HEK293T (cell line): ENCODE measurements around the gene INKA2.

Experiments used
- CTBP1 ChIP-seq: fragments of 450-650 bp; IDR thresholded peaks from 2 replicates; pipeline ENCODE4 v1.6.1; 2016; ENCODE audit warnings: borderline replicate concordance
- ELF4 ChIP-seq: fragments of 450-650 bp; IDR thresholded peaks from 2 replicates; pipeline ENCODE4 v1.6.1; 2017; ENCODE audit warnings: antibody characterized with exemption
- FOXA1 ChIP-seq: fragments of 450-650 bp; IDR thresholded peaks from 2 replicates; pipeline ENCODE4 v1.6.1; 2016; ENCODE audit warnings: mild to moderate bottlenecking
- FOXM1 ChIP-seq: fragments of 450-650 bp; IDR thresholded peaks from 2 replicates; pipeline ENCODE4 v1.6.1; 2017; ENCODE audit warnings: mild to moderate bottlenecking, borderline replicate concordance
- HDGF ChIP-seq: fragments of 450-650 bp; IDR thresholded peaks from 2 replicates; pipeline ENCODE4 v1.6.1; 2017; ENCODE audit warnings: antibody characterized with exemption, borderline replicate concordance
- NFRKB ChIP-seq: fragments of 450-650 bp; IDR thresholded peaks from 2 replicates; pipeline ENCODE4 v1.6.1; 2016; ENCODE audit warnings: mild to moderate bottlenecking, moderate library complexity
- SUZ12 ChIP-seq: fragments of 450-650 bp; IDR thresholded peaks from 2 replicates; pipeline ENCODE4 v1.6.1; 2016; ENCODE audit warnings: mild to moderate bottlenecking
- ZNF384 ChIP-seq: fragments of 450-650 bp; IDR thresholded peaks from 2 replicates; pipeline ENCODE4 v1.6.1; 2016

- TF ChIP-seq SUZ12 (no peak), FOXM1 (no peak), NFRKB (no peak), ZNF384 (no peak), FOXA1 (no peak), CTBP1 (no peak), HDGF (no peak), ELF4 (no peak)
These were observed 11.7 kb upstream of the INKA2 start for GRCh38 chr1:111750856-111751255.
